ENCODE measurements around the gene SNX20.

SNX20 gene

GRCh38 chr16:50681021-50681885 is at the start of gene SNX20:
Gene SNX20 (minus strand): TSS chr16:50681312. CDS start chr16:50677526, 3,786 bp downstream.
- Histone ChIP-seq H3K27ac (peak within 1 kb of the TSS in 20 of 21 experiments; percentile 38 to 93 (median 81)), H3K4me3 (peak within 1 kb of the TSS; percentile 17 to 51 (median 38))

- Histone ChIP-seq H3K4me3 (no peak overlapping the region), H3K27ac (no peak overlapping the region)
Measured at GRCh38 chr16:50724306-50724705, 43.2 kb upstream of the SNX20 start.

GRCh38 chr16:50722960-50723359 is 41.8 kb upstream of the SNX20 start:
- H3K4me3 ChIP-seq: no peak overlapping the region
- H3K27ac ChIP-seq: peak overlapping the region in 2 of 21 experiments; percentile 52 to 65

GRCh38 chr16:50722405-50722737 is 41.3 kb upstream of the SNX20 start:
- peak overlapping the region in 4 of 21 experiments; percentile 37 to 65 (median 54) for H3K27ac ChIP-seq
- H3K4me3 ChIP-seq: no peak overlapping the region

GRCh38 chr16:50721549-50722404 is 40.7 kb upstream of the SNX20 start:
- Histone ChIP-seq H3K4me3 (no peak overlapping the region), H3K27ac (peak overlapping the region in 4 of 21 experiments; percentile 37 to 65 (median 58))

GRCh38 chr16:50719401-50720337 is 38.6 kb upstream of the SNX20 start:
- Histone ChIP-seq H3K27ac (peak overlapping the region; percentile 19 to 85 (median 74)), H3K4me3 (peak overlapping the region in 1 of 7 experiments; percentile 23)

- peak overlapping the region in 19 of 21 experiments; percentile 23 to 85 (median 74) for H3K27ac ChIP-seq
- no peak overlapping the region for H3K4me3 ChIP-seq
Measured at GRCh38 chr16:50718761-50719400, 37.8 kb upstream of the SNX20 start.

- peak overlapping the region in 13 of 21 experiments; percentile 26 to 85 (median 73) for H3K27ac ChIP-seq
- no peak overlapping the region for H3K4me3 ChIP-seq
Measured at GRCh38 chr16:50718061-50718760, 37.1 kb upstream of the SNX20 start.

GRCh38 chr16:50717494-50717893 is 36.4 kb upstream of the SNX20 start:
- no peak overlapping the region for H3K27ac ChIP-seq
- no peak overlapping the region for H3K4me3 ChIP-seq

- Histone ChIP-seq H3K27ac (no peak overlapping the region), H3K4me3 (no peak overlapping the region)
Measured at GRCh38 chr16:50717091-50717490, 36.0 kb upstream of the SNX20 start.

- peak overlapping the region in 1 of 21 experiments; percentile 45 for H3K27ac ChIP-seq
- no peak overlapping the region for H3K4me3 ChIP-seq
Measured at GRCh38 chr16:50712956-50713355, 31.8 kb upstream of the SNX20 start.

GRCh38 chr16:50712560-50712898 is 31.4 kb upstream of the SNX20 start:
- peak overlapping the region in 1 of 21 experiments; percentile 45 for H3K27ac ChIP-seq

GRCh38 chr16:50711862-50712559 is 30.9 kb upstream of the SNX20 start:
- Histone ChIP-seq H3K27ac (no peak overlapping the region), H3K4me3 (no peak overlapping the region)

More at GRCh38 chr16:50712560-50712898, 31.4 kb upstream of the SNX20 start:
- H3K4me3 ChIP-seq: no peak overlapping the region

- H3K4me3 ChIP-seq: no peak overlapping the region
- H3K27ac ChIP-seq: no peak overlapping the region
Measured at GRCh38 chr16:50711040-50711439, 29.9 kb upstream of the SNX20 start.

- Histone ChIP-seq H3K27ac (peak overlapping the region in 6 of 21 experiments; percentile 12 to 64 (median 44)), H3K4me3 (no peak overlapping the region)
Measured at GRCh38 chr16:50709980-50710379, 28.9 kb upstream of the SNX20 start.

- Histone ChIP-seq H3K4me3 (no peak overlapping the region), H3K27ac (peak overlapping the region in 16 of 21 experiments; percentile 26 to 70 (median 54))
Measured at GRCh38 chr16:50709061-50709684, 28.1 kb upstream of the SNX20 start.

- no peak overlapping the region for H3K4me3 ChIP-seq
- peak overlapping the region in 17 of 21 experiments; percentile 26 to 70 (median 55) for H3K27ac ChIP-seq
Measured at GRCh38 chr16:50708373-50709060, 27.4 kb upstream of the SNX20 start.

All from skin epidermis (tissue), 12 donors.